ENCODE results near the gene TAS1R3.

The TAS1R3 gene

DNA sequence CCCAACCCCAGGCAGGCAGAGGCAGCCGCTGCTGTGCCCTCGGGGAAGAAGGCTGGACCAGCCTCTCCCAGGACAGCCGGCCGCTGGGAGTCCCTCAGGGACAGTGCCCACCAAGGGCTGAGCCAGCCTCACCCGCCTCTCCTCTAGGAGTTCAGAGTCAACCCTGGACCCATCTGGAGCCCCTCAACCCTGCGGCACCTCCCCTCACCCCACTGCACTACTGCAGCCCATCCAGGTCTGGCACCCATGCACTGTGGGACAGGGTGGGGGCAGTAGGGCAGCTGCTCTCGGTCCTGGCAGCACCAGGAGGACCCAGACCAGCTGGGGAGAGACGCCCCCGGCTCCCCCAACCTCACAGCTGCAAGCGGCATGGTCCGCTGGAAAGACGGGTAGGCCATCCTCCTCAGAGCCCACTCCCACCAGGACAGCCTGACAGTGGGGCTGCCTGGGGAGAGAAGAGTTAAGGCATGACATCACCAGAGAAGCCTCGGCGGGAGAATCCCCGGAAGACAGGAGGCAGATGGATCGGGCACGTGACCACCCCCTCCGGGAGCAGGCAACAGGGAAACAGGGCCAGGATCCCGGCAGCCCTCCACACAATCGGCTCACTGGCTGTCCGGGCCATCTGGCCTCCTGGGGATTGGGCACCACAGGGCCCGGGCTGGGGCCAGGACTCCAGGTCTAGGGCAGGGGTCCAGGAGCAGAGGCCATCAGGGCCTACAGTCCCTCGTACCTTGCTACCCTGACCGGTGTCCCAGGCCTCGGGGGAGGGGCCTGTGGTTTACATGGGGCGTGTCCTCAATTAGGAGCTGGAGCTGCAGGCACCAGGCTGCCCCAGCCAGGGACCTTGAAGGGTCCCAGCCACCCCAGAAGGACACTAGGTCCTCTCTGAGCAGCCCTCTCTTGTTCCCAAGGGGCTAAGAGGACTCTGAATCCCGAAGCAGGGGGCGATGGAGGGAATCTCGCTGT lies 26.5 kb upstream of the TAS1R3 start:
- H3K4me1 Mint-ChIP-seq = peaks cover 40% of the 10 kb centered on the region
- H3K36me3 Mint-ChIP-seq = no peaks in the 10 kb centered on the region
- peak overlapping the region; percentile 80 for H3K4me3 Mint-ChIP-seq
- H3K9me3 Mint-ChIP-seq = no peaks in the 10 kb centered on the region
- no peak for ATAC-seq
- no peaks in the 10 kb centered on the region for H3K27me3 Mint-ChIP-seq
- H3K27ac Mint-ChIP-seq = peak overlapping the region; percentile 83

GRCh38 chr1:1305300-1306069 lies 25.6 kb upstream of the TAS1R3 start:
- Mint-ChIP-seq H3K36me3 (no peaks in the 10 kb centered on the region), H3K4me1 (peaks cover 38% of the 10 kb centered on the region), H3K27ac (peak overlapping the region; percentile 83), H3K9me3 (no peaks in the 10 kb centered on the region), H3K27me3 (no peaks in the 10 kb centered on the region), H3K4me3 (peak overlapping the region; percentile 80)
- ATAC-seq = peak; percentile 62

GRCh38 chr1:1306070-1306660 lies 24.9 kb upstream of the TAS1R3 start:
- H3K36me3 Mint-ChIP-seq = no peaks in the 10 kb centered on the region
- H3K4me3 Mint-ChIP-seq = peak overlapping the region; percentile 80
- ATAC-seq = no peak
- H3K4me1 Mint-ChIP-seq = peaks cover 36% of the 10 kb centered on the region
- H3K27me3 Mint-ChIP-seq = no peaks in the 10 kb centered on the region
- no peaks in the 10 kb centered on the region for H3K9me3 Mint-ChIP-seq
- peak overlapping the region; percentile 83 for H3K27ac Mint-ChIP-seq

DNA sequence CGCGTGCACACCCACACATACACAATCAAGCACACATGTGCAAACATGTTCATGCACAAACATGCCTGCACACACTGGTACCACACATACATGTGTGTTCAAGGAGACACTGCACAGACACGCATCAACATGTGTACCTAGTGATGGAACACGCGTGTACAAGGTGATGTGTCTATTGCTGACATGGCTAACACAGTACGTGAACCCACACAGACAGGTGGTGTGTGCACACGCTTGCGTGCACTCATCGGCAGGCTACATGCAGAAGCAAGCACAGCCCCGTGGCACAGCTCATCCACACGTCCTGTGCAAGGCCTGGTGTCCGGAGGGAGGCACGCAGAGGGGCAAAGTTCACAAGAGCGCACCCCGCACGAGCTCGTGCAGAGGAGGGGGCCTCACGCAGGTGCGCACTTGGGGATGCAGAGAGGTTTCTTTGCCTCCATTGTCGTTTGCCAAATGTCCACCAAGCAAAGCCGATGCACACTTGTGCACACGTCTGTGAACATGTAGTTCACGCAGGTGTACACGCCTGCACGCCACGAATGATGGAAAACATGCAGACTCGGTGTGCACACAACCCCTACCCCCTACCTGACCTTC lies 24.3 kb upstream of the TAS1R3 start:
- peaks cover 36% of the 10 kb centered on the region for H3K4me1 Mint-ChIP-seq
- peak overlapping the region; percentile 80 for H3K4me3 Mint-ChIP-seq
- H3K27me3 Mint-ChIP-seq = no peaks in the 10 kb centered on the region
- H3K36me3 Mint-ChIP-seq = no peaks in the 10 kb centered on the region
- peak overlapping the region; percentile 83 for H3K27ac Mint-ChIP-seq
- ATAC-seq = no peak
- no peaks in the 10 kb centered on the region for H3K9me3 Mint-ChIP-seq

DNA sequence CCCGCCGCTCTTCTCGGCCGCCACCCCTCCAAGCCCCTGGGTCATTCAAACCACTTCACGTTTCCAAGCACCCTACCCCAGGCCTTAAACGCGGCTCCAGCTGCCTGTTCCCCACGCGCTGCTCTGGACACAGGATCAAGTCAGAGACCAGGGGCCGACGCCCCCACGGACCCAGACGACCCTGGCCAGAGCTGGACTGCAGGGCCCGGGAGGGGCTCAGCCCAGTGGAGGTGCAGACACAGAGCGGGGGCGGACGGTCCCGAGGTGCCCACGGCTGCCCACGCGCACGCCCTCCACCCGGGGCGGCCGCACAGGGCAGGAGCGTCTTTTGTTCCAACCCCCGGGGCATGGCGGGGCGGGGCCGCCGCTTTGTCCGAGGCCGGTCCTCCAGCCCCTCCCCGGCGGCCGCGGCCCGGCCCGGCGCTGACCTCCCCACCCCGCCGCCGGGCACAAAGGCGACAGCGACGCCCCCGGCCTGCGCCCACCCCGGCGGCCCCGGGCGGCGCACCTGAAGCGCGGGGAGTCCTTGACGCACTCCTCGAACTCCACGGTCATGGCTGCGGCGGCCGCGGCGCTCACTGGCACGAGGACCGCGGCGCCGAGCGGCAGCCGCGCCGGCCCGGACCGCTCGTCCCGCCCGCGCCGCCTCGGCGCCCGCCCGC lies 23.7 kb upstream of the TAS1R3 start:
- Mint-ChIP-seq H3K4me1 (peaks cover 36% of the 10 kb centered on the region), H3K9me3 (no peaks in the 10 kb centered on the region), H3K27me3 (no peaks in the 10 kb centered on the region), H3K4me3 (peak overlapping the region; percentile 80), H3K27ac (peak overlapping the region; percentile 75), H3K36me3 (peaks cover 2% of the 10 kb centered on the region)
- ATAC-seq = peak; percentile 1

DNA sequence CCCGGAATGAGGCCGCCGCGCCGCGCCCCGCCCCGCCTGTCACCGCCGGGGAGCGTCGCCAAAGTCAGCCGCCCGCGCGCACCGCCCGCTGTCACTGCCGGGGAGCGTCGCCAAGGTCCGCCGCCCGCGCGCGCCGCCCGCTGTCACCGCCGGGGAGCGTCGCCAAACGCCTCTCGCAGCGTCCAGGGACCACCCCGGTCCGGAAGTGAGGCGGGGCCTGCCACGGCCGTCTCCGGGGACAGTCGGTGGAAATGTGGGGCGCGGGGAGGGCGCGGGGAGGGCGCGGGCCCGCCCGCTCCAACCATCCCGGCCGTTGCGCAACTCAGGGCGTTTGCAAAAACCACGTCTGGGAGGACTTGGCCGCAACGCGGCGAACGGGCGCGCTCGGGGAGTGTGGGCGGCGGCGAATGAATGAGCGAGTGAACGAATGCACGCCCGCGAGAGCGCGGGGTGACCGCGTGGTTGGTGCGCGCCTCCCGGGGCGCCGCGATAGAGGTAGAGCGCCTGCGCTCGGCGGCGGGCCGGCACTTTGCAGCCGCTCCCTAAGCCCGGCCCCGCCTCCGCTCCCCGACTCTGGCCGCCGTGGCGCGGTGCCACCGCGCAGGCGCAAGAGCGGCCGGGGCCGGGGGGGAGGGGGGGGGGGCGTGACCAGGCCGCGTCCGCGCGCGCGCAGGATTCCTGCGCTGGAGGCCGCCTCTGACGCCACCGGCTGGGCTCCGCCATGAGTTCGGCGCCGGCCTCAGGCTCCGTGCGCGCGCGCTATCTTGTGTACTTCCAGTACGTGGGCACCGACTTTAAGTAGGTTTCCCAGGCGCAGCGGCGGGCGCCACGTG lies 22.9 kb upstream of the TAS1R3 start, which contains the start of the genes ACAP3 and PUSL1:
Gene ACAP3 (minus strand): TSS at position 8 of the 833 bp plus-strand sequence. CDS start 115 bp downstream, outside the sequence.
Gene PUSL1 (plus strand): TSS at position 675 of the 833 bp plus-strand sequence. CDS start 47 bp downstream, at position 722.
- Mint-ChIP-seq H3K36me3 (peaks cover 9% of the 10 kb centered on the region), H3K27me3 (no peaks in the 10 kb centered on the region), H3K27ac (peak within 1 kb of the TSS; percentile 83), H3K4me3 (peak within 1 kb of the TSS; percentile 83), H3K9me3 (no peaks in the 10 kb centered on the region), H3K4me1 (peaks cover 36% of the 10 kb centered on the region)
- ATAC-seq = peak; percentile 82

DNA sequence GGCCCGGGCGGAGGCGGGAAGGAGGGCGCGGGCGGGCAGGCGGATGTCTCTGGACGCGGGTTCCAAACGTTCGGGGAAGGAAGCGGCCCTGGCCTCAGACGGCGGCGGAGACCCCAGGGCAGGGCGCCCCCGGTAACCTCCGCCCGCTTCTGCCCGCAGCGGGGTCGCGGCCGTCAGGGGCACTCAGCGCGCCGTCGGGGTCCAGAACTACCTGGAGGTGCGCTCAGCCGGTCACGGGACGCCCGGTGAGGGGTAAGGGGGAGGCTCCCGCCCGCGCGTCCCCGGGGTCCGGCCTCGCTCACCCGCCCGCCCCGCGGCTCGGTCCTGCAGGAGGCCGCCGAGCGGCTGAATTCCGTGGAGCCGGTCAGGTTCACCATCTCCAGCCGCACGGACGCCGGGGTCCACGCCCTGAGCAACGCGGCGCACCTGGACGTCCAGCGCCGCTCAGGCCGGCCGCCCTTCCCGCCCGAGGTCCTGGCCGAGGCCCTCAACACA lies 22.3 kb upstream of the TAS1R3 start:
- peak; percentile 0 for ATAC-seq
- H3K27me3 Mint-ChIP-seq = no peaks in the 10 kb centered on the region
- H3K27ac Mint-ChIP-seq = peak overlapping the region; percentile 75

GRCh38 chr1:1309251-1310108 lies 21.6 kb upstream of the TAS1R3 start:
- H3K4me3 Mint-ChIP-seq = peak overlapping the region; percentile 79
- no peaks in the 10 kb centered on the region for H3K9me3 Mint-ChIP-seq
- no peak for ATAC-seq
- H3K36me3 Mint-ChIP-seq = peaks cover 16% of the 10 kb centered on the region
- peaks cover 34% of the 10 kb centered on the region for H3K4me1 Mint-ChIP-seq
- no peaks in the 10 kb centered on the region for H3K27me3 Mint-ChIP-seq
- peak overlapping the region; percentile 75 for H3K27ac Mint-ChIP-seq

More for the DNA sequence above, 22.3 kb upstream of the TAS1R3 start:
- H3K36me3 Mint-ChIP-seq = peaks cover 13% of the 10 kb centered on the region
- H3K4me3 Mint-ChIP-seq = peak overlapping the region; percentile 83
- no peaks in the 10 kb centered on the region for H3K9me3 Mint-ChIP-seq
- H3K4me1 Mint-ChIP-seq = peaks cover 36% of the 10 kb centered on the region

- Mint-ChIP-seq H3K27me3 (no peaks in the 10 kb centered on the region), H3K4me3 (peak overlapping the region; percentile 79), H3K36me3 (peaks cover 22% of the 10 kb centered on the region), H3K9me3 (no peaks in the 10 kb centered on the region), H3K4me1 (peaks cover 28% of the 10 kb centered on the region), H3K27ac (peak overlapping the region; percentile 75)
- ATAC-seq = no peak
These were observed 21.0 kb upstream of the TAS1R3 start for GRCh38 chr1:1310109-1310385.

GRCh38 chr1:1310476-1311053 lies 20.5 kb upstream of the TAS1R3 start:
- Mint-ChIP-seq H3K9me3 (no peaks in the 10 kb centered on the region), H3K27ac (no peak overlapping the region), H3K4me3 (peak overlapping the region; percentile 79), H3K4me1 (peaks cover 23% of the 10 kb centered on the region), H3K36me3 (peaks cover 23% of the 10 kb centered on the region), H3K27me3 (no peaks in the 10 kb centered on the region)
- ATAC-seq = no peak

GRCh38 chr1:1311107-1312104 lies 19.7 kb upstream of the TAS1R3 start:
- no peaks in the 10 kb centered on the region for H3K9me3 Mint-ChIP-seq
- no peak for ATAC-seq
- no peaks in the 10 kb centered on the region for H3K27me3 Mint-ChIP-seq
- H3K4me3 Mint-ChIP-seq = no peak overlapping the region
- H3K4me1 Mint-ChIP-seq = peaks cover 15% of the 10 kb centered on the region
- H3K36me3 Mint-ChIP-seq = peaks cover 23% of the 10 kb centered on the region
- H3K27ac Mint-ChIP-seq = no peak overlapping the region

All from stimulated activated memory B cell treated with anti-CD40 and anti-IgM and Interleukin-4, amounts not matched to agents 10 μg/mL and 1 μg/mL and 100 μg/mL, for 72 hours (primary cell).